ELF-1 (cell line): ENCODE data around the gene SPTLC2.

Experiments used
- DNase-seq: peaks from one replicate; pipeline ENCODE4 v3.0.0-alpha.2; 2016; ENCODE audit warnings: low read depth, low spot score

The SPTLC2 gene

DNA sequence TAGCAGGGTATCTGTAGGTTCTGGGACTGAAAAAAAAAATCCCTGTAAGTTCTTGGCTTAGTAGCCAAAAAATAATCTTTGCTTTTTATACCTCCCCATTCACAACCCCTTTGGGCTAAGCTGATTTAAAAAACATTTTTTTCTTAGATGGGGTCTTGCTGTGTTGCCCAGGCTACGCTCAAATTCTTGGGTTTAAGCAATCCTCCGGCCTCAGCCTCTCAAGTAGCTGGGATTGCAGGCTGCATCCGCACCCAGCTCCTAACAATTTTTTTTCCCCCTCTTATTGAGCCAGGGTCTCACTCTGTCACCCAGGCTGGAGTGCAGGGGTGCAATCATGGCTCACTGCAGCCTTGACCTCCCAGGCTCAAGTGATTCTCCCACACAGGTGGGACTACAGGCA lies 108.7 kb downstream of the SPTLC2 start:
- DNase-seq, result no peak

GRCh38 chr14:77505031-77505430 lies 111.4 kb downstream of the SPTLC2 start:
- DNase-seq, result no peak

DNA sequence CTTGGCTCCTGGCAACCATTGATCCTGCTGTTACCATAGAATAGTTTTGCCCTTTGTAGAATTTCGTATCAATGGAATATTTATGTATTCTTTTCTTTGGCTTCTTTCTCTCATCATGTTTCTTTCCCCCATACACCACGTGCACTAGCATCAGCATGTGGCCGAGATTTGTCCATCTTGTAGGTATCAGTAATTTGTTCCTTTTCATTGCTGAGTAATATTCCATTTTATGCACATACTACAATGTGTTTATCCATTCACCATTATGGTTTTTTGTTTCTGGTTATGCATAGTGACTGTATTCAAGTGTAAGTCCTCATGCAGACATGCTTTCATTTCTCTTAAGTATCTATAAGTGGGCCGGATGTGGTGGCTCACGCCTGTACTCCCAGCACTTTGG lies 113.3 kb downstream of the SPTLC2 start:
- DNase-seq, result no peak

DNA sequence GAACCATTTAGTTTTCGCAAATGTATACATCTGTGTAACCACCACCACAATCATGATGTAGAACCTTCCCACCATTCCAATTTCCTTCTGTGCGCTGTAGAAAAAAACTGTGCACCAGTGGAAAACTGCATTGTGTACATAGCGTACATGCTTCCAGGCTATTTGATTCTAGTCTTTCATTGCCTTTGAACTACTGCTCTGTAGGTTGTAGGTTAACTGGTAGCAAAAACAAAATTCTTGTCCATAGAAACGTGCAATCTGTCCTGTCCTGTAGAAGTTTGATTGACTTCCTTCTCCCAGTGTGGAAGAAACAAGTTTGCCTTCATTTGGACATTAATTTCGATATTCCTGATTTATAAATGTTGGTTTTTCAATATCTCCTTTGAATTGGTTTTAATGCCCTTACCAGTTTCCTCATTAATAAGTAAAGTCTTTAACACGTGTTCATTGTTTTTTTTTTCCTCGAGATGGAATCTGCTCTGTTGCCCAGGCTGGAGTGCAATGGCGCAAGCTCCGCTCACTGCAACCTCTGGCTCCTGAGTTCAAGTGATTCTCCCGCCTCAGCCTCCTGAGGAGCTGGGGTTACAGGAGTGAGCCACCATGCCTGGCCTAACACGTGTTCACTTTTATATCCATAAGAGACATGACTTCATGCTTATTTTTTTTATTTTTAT lies 114.2 kb downstream of the SPTLC2 start:
- DNase-seq, result no peak

GRCh38 chr14:77498984-77499527 lies 117.4 kb downstream of the SPTLC2 start:
- peak; percentile 72 for DNase-seq

GRCh38 chr14:77498120-77498979 lies 118.1 kb downstream of the SPTLC2 start, which contains the start of gene ISM2:
Gene ISM2 (minus strand): TSS chr14:77498816. CDS start chr14:77498793, 23 bp downstream.
- peak; percentile 43 for DNase-seq

GRCh38 chr14:77495334-77495733 lies 121.1 kb downstream of the SPTLC2 start:
- DNase-seq, result no peak

GRCh38 chr14:77491056-77491455 lies 125.4 kb downstream of the SPTLC2 start:
- DNase-seq, result peak; percentile 48

GRCh38 chr14:77490347-77490986 lies 126.0 kb downstream of the SPTLC2 start:
- peak; percentile 85 for DNase-seq

DNA sequence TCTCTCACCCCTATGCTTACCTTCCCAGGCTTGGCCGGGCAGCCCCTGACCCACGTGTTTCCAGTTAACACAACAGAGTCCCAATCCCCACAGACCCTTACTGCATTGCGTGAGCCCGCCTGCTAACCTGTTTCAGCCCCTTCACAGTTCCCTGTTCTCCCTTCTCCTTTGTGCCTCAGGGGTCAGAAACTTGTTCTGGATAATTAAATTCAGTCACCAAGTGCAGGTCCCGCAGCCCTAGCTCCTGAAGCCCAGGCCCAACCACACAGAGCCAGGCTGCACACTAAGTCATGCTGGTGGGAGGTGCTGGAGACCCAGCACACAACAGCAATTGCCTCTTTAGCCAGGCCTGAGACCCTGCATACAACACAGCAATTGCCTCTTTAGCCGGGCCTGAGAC lies 127.4 kb downstream of the SPTLC2 start:
- peak; percentile 66 for DNase-seq

DNA sequence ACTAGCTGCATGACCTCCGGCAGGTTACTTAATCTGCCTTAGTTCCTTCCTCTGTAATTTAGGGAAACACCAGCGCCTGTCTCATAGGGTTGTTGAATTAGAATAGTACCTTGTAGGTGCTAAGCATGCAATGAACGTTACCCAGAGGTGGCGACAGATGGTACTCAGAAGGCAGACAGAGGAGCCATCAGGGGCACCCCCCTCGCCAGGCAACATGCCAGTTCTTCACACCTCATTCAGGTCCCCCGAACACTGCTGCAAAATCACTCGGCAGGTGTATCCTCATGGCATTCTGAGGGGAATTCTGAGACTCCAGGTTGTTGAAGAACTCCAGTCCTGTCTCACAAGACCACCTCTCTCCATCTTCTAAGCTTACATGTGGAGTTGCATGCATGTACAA lies 127.9 kb downstream of the SPTLC2 start:
- no peak for DNase-seq

GRCh38 chr14:77485901-77486678 lies 130.3 kb downstream of the SPTLC2 start:
- no peak for DNase-seq

DNA sequence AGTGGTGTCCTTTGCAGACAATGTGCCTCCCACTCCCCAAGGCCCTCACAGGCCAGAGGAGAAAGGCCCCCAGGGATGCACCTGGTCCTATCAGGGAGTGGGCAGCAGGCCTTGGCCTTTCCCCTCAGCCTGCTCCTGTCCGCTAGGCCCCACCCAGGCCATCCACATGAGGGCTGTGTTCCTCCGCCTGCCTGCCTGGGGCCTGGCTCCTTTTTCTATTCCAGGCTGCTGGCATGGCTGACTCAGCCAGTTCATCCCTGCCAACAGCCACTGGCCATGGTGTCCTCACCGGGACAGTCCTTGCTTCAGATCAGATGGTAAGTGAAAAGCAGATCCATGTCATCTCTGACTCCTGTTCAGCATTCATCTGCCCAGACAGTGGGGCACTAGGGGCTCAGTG lies 131.2 kb downstream of the SPTLC2 start:
- no peak for DNase-seq

- peak; percentile 15 for DNase-seq
Observed at GRCh38 chr14:77482422-77482821, 134.0 kb downstream of the SPTLC2 start.

DNA sequence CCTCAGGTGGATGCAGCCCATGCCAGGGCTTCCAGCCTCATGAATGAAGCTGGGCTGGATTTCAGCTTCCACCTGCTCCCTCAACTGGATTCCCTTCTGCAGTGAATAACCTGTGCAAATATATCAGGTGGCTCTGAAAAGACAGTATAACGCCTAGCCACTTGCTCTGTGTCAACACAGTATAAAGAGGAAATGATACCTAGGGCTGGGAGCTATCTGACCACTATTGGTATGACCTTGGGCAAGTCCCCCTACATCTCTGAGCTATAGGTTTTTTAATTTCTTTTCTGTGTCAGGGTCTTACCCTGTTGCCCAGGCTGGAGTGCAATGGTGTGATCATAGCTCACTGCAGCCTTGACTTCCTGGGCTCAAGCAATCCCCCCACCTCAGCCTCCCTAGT lies 137.6 kb downstream of the SPTLC2 start:
- DNase-seq, result no peak

GRCh38 chr14:77478029-77478428 lies 138.4 kb downstream of the SPTLC2 start:
- DNase-seq, result no peak

DNA sequence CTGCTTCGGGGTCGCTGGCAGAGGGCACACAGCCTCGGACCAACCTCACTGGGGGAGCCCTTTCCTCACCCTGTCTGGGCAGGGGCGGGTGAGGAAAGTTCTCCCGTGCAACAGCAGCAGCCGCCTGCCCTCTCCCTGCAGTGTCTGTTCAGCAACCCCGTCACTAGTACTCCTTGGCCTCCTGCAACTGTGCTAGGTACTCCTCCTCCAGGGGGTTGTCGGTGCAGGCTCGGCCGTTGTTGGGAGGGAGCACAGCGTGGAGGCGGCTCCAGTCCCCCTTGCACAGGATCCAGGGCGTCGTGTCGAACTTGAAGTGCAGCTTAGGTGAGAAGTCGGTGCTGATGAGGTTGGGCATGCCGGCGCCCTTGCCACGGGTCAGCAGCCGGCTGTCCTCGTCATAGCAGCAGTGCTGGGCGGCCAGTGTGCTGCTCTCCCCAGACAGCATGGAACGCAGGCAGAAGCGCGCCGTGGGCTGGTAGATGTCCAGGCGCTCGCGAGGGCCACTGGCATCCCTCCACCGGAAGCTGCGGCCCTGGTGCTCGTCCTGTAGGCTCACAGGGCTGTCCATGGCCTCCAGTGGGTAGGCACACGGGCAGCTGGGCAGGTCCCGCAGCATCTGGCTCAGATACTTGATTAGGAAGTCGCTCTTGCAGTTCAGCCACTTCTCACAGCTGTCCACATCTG lies 140.9 kb downstream of the SPTLC2 start:
- DNase-seq, result no peak

DNA sequence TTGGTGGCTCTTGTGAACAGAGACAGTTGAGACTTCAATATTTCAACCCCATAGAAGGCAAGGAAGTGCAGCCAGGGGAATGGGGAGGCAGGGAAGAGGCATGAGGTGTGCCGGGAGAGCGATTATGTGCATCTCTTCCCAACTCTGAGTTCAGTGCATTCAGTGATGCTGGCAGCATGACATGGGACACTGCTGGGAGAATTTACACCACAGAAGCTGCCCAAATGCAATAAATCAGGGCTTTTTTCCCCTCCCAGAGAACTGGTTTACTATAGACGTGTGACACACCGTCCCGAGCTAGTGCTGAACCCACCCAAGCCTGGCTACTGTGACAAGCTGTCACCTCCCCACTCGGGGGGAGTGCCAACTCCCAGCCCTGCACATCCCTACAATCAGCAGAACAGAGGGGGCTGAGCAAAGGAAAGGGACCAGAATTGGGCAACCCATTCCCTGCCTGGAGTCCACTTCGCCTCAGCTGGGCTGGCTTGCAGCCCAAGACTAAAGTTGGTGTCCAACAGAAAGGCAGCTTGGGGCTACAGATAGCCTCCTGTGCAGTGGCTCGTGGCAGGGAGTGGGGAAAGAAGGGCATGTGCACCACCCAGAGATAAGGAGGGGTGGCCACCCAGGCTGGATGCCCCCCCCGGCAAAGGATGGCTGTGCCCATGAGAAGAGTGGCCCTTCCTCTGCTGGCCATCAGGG lies 141.8 kb downstream of the SPTLC2 start:
- no peak for DNase-seq

DNA sequence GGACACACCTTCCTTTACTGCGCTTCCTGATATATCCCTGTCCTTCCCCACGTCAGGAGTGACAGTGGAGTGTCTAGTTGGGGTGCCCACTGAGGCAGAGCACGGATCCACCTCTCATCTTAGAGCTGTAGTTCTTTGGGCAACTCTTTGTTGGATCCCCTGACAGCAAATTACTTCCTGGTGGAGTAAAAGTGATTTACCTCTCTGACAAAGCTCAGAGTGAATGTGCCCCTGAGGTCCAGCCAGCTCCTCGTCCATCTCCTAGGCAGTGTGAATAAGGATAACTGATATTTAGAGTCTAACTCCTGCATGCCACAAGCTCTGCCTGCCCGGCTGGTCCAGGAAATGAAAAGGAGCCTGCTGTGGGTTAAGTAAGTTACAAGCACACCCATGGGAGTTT lies 142.5 kb downstream of the SPTLC2 start:
- no peak for DNase-seq

- peak; percentile 34 for DNase-seq
Observed at GRCh38 chr14:77470224-77470870, 146.1 kb downstream of the SPTLC2 start.
